Measurements from ENCODE around the gene ZNF287. TPM values are rescaled to one million over a fixed set of nuclear protein-coding genes. Genes with fewer than 3 reads are reported as not detected.

ZNF287 gene
- total RNA-seq, 1 experiment from 2014 or later, result 5.4 TPM

DNA sequence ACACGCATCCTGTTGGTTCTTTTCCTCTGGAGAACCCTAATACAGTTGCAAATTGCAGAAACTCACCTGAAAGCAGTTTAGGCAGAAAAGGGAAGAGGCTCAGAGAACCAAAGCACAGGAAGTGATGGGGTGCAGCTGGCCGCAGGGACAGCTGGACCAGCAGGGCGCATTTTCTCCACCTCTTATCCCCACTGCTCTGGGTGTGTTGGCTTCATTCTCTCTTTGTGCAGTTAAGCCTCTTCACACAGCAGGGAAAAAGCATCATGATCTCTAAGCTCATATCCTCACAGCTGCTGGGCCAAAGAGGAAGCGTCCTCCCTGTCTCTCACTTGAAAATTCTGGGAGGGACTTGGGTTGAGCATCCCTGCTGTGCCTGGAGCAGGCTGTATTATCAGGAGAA, 57.0 kb downstream of the ZNF287 start:
- Mint-ChIP-seq H3K27ac (peak overlapping the region; percentile 44), H3K36me3 (no peaks in the 10 kb centered on the region), H3K4me1 (peaks cover 29% of the 10 kb centered on the region), H3K4me3 (no peak overlapping the region), H3K9me3 (no peaks in the 10 kb centered on the region), H3K27me3 (ENCODE audit: low read depth) (peaks cover 19% of the 10 kb centered on the region)
- TF ChIP-seq E2F5 (CRISPR knock-in tag; IDR thresholded peaks at IDR 0.05) (no peak), ZNF423 (CRISPR knock-in tag; IDR thresholded peaks at IDR 0.05) (0 out of 2 replicates have a peak, but pooled peaks have one; percentile 46), ZNF232 (CRISPR knock-in tag; IDR thresholded peaks at IDR 0.05) (0 out of 2 replicates have a peak, but pooled peaks have one; percentile 34), HMGA2 (CRISPR knock-in tag; IDR thresholded peaks at IDR 0.05) (no peak), FOXP4 (CRISPR knock-in tag; IDR thresholded peaks at IDR 0.05) (peak; percentile 18; the same call in 1 of the 2 replicates), FOXP1 (CRISPR knock-in tag; IDR thresholded peaks at IDR 0.05; ENCODE audit: borderline replicate concordance) (no peak), ZBTB43 (CRISPR knock-in tag; IDR thresholded peaks at IDR 0.05) (0 out of 2 replicates have a peak, but pooled peaks have one; percentile 49), SOX15 (CRISPR knock-in tag; IDR thresholded peaks at IDR 0.05) (no peak), PRDM15 (CRISPR knock-in tag; IDR thresholded peaks at IDR 0.05) (no peak), JUN (CRISPR knock-in tag; IDR thresholded peaks at IDR 0.05) (no peak), ZNF512 (CRISPR knock-in tag; IDR thresholded peaks at IDR 0.05; ENCODE audit: borderline replicate concordance) (no peak)
- TF ChIP-seq, protein P1, sequence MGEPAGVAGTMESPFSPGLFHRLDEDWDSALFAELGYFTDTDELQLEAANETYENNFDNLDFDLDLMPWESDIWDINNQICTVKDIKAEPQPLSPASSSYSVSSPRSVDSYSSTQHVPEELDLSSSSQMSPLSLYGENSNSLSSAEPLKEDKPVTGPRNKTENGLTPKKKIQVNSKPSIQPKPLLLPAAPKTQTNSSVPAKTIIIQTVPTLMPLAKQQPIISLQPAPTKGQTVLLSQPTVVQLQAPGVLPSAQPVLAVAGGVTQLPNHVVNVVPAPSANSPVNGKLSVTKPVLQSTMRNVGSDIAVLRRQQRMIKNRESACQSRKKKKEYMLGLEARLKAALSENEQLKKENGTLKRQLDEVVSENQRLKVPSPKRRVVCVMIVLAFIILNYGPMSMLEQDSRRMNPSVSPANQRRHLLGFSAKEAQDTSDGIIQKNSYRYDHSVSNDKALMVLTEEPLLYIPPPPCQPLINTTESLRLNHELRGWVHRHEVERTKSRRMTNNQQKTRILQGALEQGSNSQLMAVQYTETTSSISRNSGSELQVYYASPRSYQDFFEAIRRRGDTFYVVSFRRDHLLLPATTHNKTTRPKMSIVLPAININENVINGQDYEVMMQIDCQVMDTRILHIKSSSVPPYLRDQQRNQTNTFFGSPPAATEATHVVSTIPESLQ (CRISPR knock-in tag; IDR thresholded peaks at IDR 0.05), result no peak
- TF ChIP-seq, protein P2, sequence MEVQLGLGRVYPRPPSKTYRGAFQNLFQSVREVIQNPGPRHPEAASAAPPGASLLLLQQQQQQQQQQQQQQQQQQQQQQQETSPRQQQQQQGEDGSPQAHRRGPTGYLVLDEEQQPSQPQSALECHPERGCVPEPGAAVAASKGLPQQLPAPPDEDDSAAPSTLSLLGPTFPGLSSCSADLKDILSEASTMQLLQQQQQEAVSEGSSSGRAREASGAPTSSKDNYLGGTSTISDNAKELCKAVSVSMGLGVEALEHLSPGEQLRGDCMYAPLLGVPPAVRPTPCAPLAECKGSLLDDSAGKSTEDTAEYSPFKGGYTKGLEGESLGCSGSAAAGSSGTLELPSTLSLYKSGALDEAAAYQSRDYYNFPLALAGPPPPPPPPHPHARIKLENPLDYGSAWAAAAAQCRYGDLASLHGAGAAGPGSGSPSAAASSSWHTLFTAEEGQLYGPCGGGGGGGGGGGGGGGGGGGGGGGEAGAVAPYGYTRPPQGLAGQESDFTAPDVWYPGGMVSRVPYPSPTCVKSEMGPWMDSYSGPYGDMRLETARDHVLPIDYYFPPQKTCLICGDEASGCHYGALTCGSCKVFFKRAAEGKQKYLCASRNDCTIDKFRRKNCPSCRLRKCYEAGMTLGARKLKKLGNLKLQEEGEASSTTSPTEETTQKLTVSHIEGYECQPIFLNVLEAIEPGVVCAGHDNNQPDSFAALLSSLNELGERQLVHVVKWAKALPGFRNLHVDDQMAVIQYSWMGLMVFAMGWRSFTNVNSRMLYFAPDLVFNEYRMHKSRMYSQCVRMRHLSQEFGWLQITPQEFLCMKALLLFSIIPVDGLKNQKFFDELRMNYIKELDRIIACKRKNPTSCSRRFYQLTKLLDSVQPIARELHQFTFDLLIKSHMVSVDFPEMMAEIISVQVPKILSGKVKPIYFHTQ (CRISPR knock-in tag; IDR thresholded peaks at IDR 0.05), result no peak
- CTCF ChIA-PET, result interaction anchor here (1.0 to 4.9 kb wide), 6 partner anchors 9 to 84 kb away, joined by 3 to 35 read pairs (median 5); no protein-coding TSS in a partner anchor
- DNase-seq (ENCODE audit: low spot score), result no peak
- ATAC-seq, result peak; percentile 66
- POLR2A ChIA-PET, result no interaction called here

Data from WTC11 (cell line).